ENCODE results near the gene VWA3B. TPM values are rescaled to one million over a fixed set of nuclear protein-coding genes. Genes with fewer than 3 reads are reported as not detected.
A peak's percentile ranks its signal among the peaks of the same experiment; 100 is the strongest.

Gene VWA3B
- total RNA-seq, 1 donor from 2014 or later, result 0.17 TPM

GRCh38 chr2:98308532-98308931 is 221.6 kb downstream of the VWA3B start:
- no peak overlapping the region for H3K4me3 ChIP-seq
- intact Hi-C loops (cut with DNase I), result no loop called here
- H3K27ac ChIP-seq, result no peak overlapping the region
- H3K4me1 ChIP-seq, result peaks cover 7% of the 10 kb centered on the region
- ATAC-seq (peak; percentile 12), DNase-seq (no peak)
- TF ChIP-seq CTCF (IDR thresholded peaks at IDR 0.05), result no peak
- H3K9me3 ChIP-seq, result no peaks in the 10 kb centered on the region
- no peaks in the 10 kb centered on the region for H3K27me3 ChIP-seq
- no peaks in the 10 kb centered on the region for H3K36me3 ChIP-seq

- no peak overlapping the region for H3K27ac ChIP-seq
- H3K4me3 ChIP-seq, result no peak overlapping the region
- DNase-seq, result no peak
Observed at GRCh38 chr2:98309580-98309979, 222.6 kb downstream of the VWA3B start.

GRCh38 chr2:98310010-98310409 is 223.0 kb downstream of the VWA3B start:
- Histone ChIP-seq H3K27ac (no peak overlapping the region), H3K27me3 (no peaks in the 10 kb centered on the region), H3K4me3 (no peak overlapping the region), H3K36me3 (no peaks in the 10 kb centered on the region), H3K9me3 (no peaks in the 10 kb centered on the region), H3K4me1 (peaks cover 7% of the 10 kb centered on the region)
- ATAC-seq (peak; percentile 46), DNase-seq (no peak)
- no peak for TF ChIP-seq CTCF (IDR thresholded peaks at IDR 0.05)
- intact Hi-C loops (cut with DNase I), result no loop called here

More at GRCh38 chr2:98309580-98309979, 222.6 kb downstream of the VWA3B start:
- no peaks in the 10 kb centered on the region for H3K36me3 ChIP-seq
- H3K4me1 ChIP-seq, result peaks cover 7% of the 10 kb centered on the region
- no peak for ATAC-seq
- intact Hi-C loops (cut with DNase I), result no loop called here
- no peaks in the 10 kb centered on the region for H3K9me3 ChIP-seq
- TF ChIP-seq CTCF (IDR thresholded peaks at IDR 0.05), result no peak
- H3K27me3 ChIP-seq, result no peaks in the 10 kb centered on the region

GRCh38 chr2:98311090-98311489 is 224.1 kb downstream of the VWA3B start:
- H3K36me3 ChIP-seq, result no peaks in the 10 kb centered on the region
- intact Hi-C loops (cut with DNase I), result no loop called here

GRCh38 chr2:98311771-98312545 is 225.0 kb downstream of the VWA3B start:
- no peaks in the 10 kb centered on the region for H3K27me3 ChIP-seq
- peaks cover 7% of the 10 kb centered on the region for H3K4me1 ChIP-seq
- no peak for TF ChIP-seq CTCF (IDR thresholded peaks at IDR 0.05)
- ATAC-seq, result peak; percentile 31
- no peaks in the 10 kb centered on the region for H3K36me3 ChIP-seq
- no peak overlapping the region for H3K4me3 ChIP-seq
- H3K27ac ChIP-seq, result no peak overlapping the region
- no peaks in the 10 kb centered on the region for H3K9me3 ChIP-seq
- DNase-seq, result no peak
- intact Hi-C loops (cut with DNase I), result no loop called here

More at GRCh38 chr2:98311090-98311489, 224.1 kb downstream of the VWA3B start:
- ATAC-seq (no peak), DNase-seq (no peak)
- H3K9me3 ChIP-seq, result no peaks in the 10 kb centered on the region
- no peak for TF ChIP-seq CTCF (IDR thresholded peaks at IDR 0.05)
- no peak overlapping the region for H3K27ac ChIP-seq
- H3K4me1 ChIP-seq, result peaks cover 7% of the 10 kb centered on the region
- H3K27me3 ChIP-seq, result no peaks in the 10 kb centered on the region
- H3K4me3 ChIP-seq, result no peak overlapping the region

Measured in upper lobe of right lung (tissue), 1 donor.